HepG2 (cell line): ENCODE measurements around the gene NDUFB10. TPM values are rescaled to one million over a fixed set of nuclear protein-coding genes. Genes with fewer than 3 reads are reported as not detected.

ENCODE experiments used
- AHR ChIP-seq: IDR thresholded peaks from 2 replicates; pipeline ENCODE4 v1.6.1; 2018; ENCODE audit warnings: missing genetic modification reagents, missing compliant biosample characterization
- BATF2 ChIP-seq: sonication (generic); formaldehyde crosslinking; IDR thresholded peaks from 2 replicates; pipeline ENCODE4 v1.8.0; 2022; ENCODE audit warnings: mild to moderate bottlenecking, missing genetic modification reagents, moderate library complexity
- BRCA1 ChIP-seq: sonication (generic); formaldehyde crosslinking; IDR thresholded peaks from 2 replicates; pipeline ENCODE4 v1.4.0; 2020; ENCODE audit warnings: missing genetic modification reagents
- DMTF1 ChIP-seq: sonication (generic); formaldehyde crosslinking; IDR thresholded peaks from 2 replicates; pipeline ENCODE4 v1.4.0; 2020; ENCODE audit warnings: mild to moderate bottlenecking, missing genetic modification reagents
- DRAP1 ChIP-seq: IDR thresholded peaks from 2 replicates; pipeline ENCODE4 v1.6.1; 2016; ENCODE audit warnings: missing genetic modification reagents, missing compliant biosample characterization
- GZF1 ChIP-seq: sonication (generic); formaldehyde crosslinking; IDR thresholded peaks from 2 replicates; pipeline ENCODE4 v1.5.1; 2020; ENCODE audit warnings: mild to moderate bottlenecking, missing genetic modification reagents
- KAT8 ChIP-seq: IDR thresholded peaks from 2 replicates; pipeline ENCODE4 v1.6.1; 2016; ENCODE audit warnings: missing genetic modification reagents, missing compliant biosample characterization
- NR1H2 ChIP-seq: sonication (generic); formaldehyde crosslinking; IDR thresholded peaks from 2 replicates; pipeline ENCODE4 v1.8.1; 2022; ENCODE audit warnings: low read depth, missing genetic modification reagents, borderline replicate concordance
- TAF1 ChIP-seq: sonication (generic); formaldehyde crosslinking; IDR thresholded peaks from 2 replicates; pipeline ENCODE4 v1.4.0; 2020; ENCODE audit warnings: missing genetic modification reagents
- ZBTB37 ChIP-seq: sonication (generic); formaldehyde crosslinking; IDR thresholded peaks from 2 replicates; pipeline ENCODE4 v1.4.0; 2020; ENCODE audit warnings: mild to moderate bottlenecking, missing genetic modification reagents
- ZNF275 ChIP-seq: sonication (generic); formaldehyde crosslinking; IDR thresholded peaks from 2 replicates; pipeline ENCODE4 v1.8.0; 2022; ENCODE audit warnings: missing genetic modification reagents, mild to moderate bottlenecking, inconsistent platforms, borderline replicate concordance
- ZNF281 ChIP-seq: sonication (generic); formaldehyde crosslinking; IDR thresholded peaks from 2 replicates; pipeline ENCODE4 v1.4.0; 2020; ENCODE audit warnings: missing genetic modification reagents, borderline replicate concordance
- ZNF329 ChIP-seq: sonication (generic); formaldehyde crosslinking; IDR thresholded peaks from 2 replicates; pipeline ENCODE4 v1.9.0; 2021; ENCODE audit warnings: low read depth, mild to moderate bottlenecking, missing genetic modification reagents
- ZNF34 ChIP-seq: sonication (generic); formaldehyde crosslinking; IDR thresholded peaks from 2 replicates; pipeline ENCODE4 v1.4.0; 2020; ENCODE audit warnings: mild to moderate bottlenecking, missing genetic modification reagents, borderline replicate concordance
- ZNF354B ChIP-seq: sonication (generic); formaldehyde crosslinking; IDR thresholded peaks from 2 replicates; pipeline ENCODE4 v1.8.0; 2022; ENCODE audit warnings: mild to moderate bottlenecking, missing genetic modification reagents
- ZNF619 ChIP-seq: sonication (generic); formaldehyde crosslinking; IDR thresholded peaks from 2 replicates; pipeline ENCODE4 v1.4.0; 2020; ENCODE audit warnings: mild to moderate bottlenecking, missing genetic modification reagents
- ZNF709 ChIP-seq: sonication (generic); formaldehyde crosslinking; IDR thresholded peaks from 2 replicates; pipeline ENCODE4 v1.5.0; 2020; ENCODE audit warnings: mild to moderate bottlenecking, missing genetic modification reagents
- ZNF839 ChIP-seq: sonication (generic); formaldehyde crosslinking; IDR thresholded peaks from 2 replicates; pipeline ENCODE4 v1.4.0; 2020; ENCODE audit warnings: missing genetic modification reagents, mild to moderate bottlenecking, borderline replicate concordance
- ZNF878 ChIP-seq: sonication (generic); formaldehyde crosslinking; IDR thresholded peaks from 2 replicates; pipeline ENCODE4 v1.8.1; 2023; ENCODE audit warnings: mild to moderate bottlenecking, missing genetic modification reagents, moderate library complexity
- ZSCAN25 ChIP-seq: sonication (generic); formaldehyde crosslinking; IDR thresholded peaks from 2 replicates; pipeline ENCODE4 v1.8.0; 2022; ENCODE audit warnings: mild to moderate bottlenecking, missing genetic modification reagents
- polyA plus RNA-seq, 8 experiments: library from polyadenylated mRNA; depleted of rRNA in 3 of 8; stranded (reverse) in 7 of 8; unstranded in 1 of 8; fragments of >200 nt; fragmentation: Illumina TruSeq in 4 of 8; extraction: Trizol in 4 of 8; gene quantifications; 2 replicates each; pipeline versions ENCODE4 v1.2.1 to v1.2.3, GENCODE V29; 2011 to 2016; ENCODE audit warnings: low read depth in 4 of 8, missing spikeins in 1 of 8, mixed read lengths in 1 of 8; ENCODE audit not compliant: insufficient read depth in 1 of 8
- total RNA-seq, 5 experiments: library from RNA; depleted of rRNA; stranded (reverse); fragments of >200 nt; fragmentation: Illumina TruSeq; extraction: Trizol; gene quantifications; 2 replicates each; pipeline ENCODE4 v1.2.3, GENCODE V29; 2016; ENCODE audit warnings: low read depth in 1 of 5

Gene NDUFB10
- total and polyA plus RNA-seq, 2 of the 13 experiments (the other 11 are each of a cell fraction or from before 2014, with no cell fraction given): 68.6 to 157 TPM

- TF ChIP-seq DMTF1 (peak; percentile 69; the same call in 1 of the 2 replicates), KAT8 (CRISPR knock-in tag) (no peak), ZNF354B (0 out of 2 replicates have a peak, but pooled peaks have one; percentile 82), ZNF281 (CRISPR knock-in tag) (peak; percentile 40; the same call in 1 of the 2 replicates), ZNF619 (CRISPR knock-in tag) (no peak), GZF1 (CRISPR knock-in tag) (no peak), DRAP1 (CRISPR knock-in tag) (no peak), ZNF709 (CRISPR knock-in tag) (peak; percentile 59; the same call in 1 of the 2 replicates), BRCA1 (no peak), ZNF878 (CRISPR knock-in tag) (no peak), ZNF839 (no peak), NR1H2 (CRISPR knock-in tag) (no peak), ZNF275 (no peak), BATF2 (CRISPR knock-in tag) (no peak), ZNF329 (CRISPR knock-in tag) (no peak), ZBTB37 (CRISPR knock-in tag) (no peak), ZSCAN25 (CRISPR knock-in tag) (peak; percentile 63; the same call in 1 of the 2 replicates), ZNF34 (CRISPR knock-in tag) (peak; percentile 58; the same call in 1 of the 2 replicates), AHR (peak; percentile 84; the same call in 1 of the 2 replicates), TAF1 (CRISPR knock-in tag) (0 out of 2 replicates have a peak, but pooled peaks have one; percentile 24)
Measured at GRCh38 chr16:1929578-1930337, 29.6 kb upstream of the NDUFB10 start (continued).
